GM20000 (cell line): Measurements from ENCODE around the gene ERMAP.

ENCODE experiments used
- DNase-seq: peaks from one replicate; pipeline ENCODE4 v3.0.0; 2012; ENCODE audit warnings: low spot score
- TF ChIP-seq, protein P1 (sequence below): IDR thresholded peaks from 2 replicates; pipeline ENCODE4 v1.5.1; 2012; ENCODE audit warnings: mild to moderate bottlenecking, control low read depth; ENCODE audit errors: extremely low read depth, missing control alignments

The ERMAP gene

DNA sequence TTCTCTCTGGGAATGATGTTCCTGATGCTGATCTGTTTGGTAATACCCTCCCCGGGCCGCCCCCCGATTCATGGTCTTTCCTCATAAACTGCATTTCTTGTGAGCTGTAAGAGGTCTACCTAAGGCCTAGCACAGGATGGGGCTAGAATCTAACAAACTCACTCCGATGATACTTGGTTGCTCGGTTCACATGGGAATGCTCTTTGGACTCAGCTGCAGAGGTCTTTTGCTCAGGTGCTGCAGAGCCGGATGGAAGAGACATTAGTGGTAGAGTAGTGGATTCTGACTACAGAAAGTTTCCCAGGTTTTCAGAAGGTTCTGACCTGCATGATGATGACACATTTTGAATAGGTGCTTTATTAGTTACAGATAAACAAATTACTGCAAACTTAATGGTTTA is 40.4 kb upstream of the ERMAP start:
- TF ChIP-seq, protein P1, sequence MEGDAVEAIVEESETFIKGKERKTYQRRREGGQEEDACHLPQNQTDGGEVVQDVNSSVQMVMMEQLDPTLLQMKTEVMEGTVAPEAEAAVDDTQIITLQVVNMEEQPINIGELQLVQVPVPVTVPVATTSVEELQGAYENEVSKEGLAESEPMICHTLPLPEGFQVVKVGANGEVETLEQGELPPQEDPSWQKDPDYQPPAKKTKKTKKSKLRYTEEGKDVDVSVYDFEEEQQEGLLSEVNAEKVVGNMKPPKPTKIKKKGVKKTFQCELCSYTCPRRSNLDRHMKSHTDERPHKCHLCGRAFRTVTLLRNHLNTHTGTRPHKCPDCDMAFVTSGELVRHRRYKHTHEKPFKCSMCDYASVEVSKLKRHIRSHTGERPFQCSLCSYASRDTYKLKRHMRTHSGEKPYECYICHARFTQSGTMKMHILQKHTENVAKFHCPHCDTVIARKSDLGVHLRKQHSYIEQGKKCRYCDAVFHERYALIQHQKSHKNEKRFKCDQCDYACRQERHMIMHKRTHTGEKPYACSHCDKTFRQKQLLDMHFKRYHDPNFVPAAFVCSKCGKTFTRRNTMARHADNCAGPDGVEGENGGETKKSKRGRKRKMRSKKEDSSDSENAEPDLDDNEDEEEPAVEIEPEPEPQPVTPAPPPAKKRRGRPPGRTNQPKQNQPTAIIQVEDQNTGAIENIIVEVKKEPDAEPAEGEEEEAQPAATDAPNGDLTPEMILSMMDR, result no peak
- no peak for DNase-seq

DNA sequence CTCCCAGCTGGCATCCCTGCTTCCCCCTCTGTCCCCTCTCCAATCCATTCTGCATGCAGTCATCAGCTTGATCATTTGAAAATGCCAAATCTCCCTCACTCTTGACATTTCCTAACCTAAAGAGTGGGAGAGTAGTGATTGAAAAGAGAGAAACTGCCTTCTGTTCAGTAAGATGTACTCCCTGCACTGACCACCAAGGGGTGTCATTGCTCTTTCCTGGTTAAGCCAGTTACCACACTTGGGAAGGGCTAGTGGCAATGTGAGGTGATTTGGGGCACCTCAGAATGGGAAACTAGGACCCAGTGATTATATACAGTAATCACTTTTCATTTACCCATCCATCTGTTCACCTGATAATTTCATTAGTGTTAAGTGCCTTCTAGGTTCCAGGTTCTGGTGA is 39.1 kb upstream of the ERMAP start:
- peak; percentile 61 for DNase-seq
- TF ChIP-seq, protein P1, result peak; percentile 16

GRCh38 chr1:42779725-42780124 is 37.2 kb upstream of the ERMAP start:
- TF ChIP-seq, protein P1, result no peak

DNA sequence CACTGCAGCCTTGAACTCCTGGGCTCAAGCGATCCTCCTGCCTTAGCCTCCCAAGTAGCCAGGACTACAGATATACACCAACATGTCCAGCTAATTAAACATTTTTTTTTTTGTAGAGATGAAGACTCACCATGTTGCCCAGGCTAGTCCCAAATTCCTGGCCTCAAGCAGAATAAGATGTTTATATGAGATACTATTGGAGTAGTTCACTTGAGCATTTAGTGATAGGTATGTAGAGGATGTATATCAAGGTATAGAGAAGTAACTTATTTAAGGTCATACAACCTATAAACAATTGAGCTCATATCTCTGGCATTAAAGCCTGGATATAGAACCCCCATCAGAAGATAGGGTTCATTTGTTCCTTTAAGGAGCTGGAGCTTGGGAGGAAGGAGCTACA is 36.7 kb upstream of the ERMAP start:
- no peak for DNase-seq
- TF ChIP-seq, protein P1, result no peak

More at GRCh38 chr1:42779725-42780124, 37.2 kb upstream of the ERMAP start:
- DNase-seq, result no peak

DNA sequence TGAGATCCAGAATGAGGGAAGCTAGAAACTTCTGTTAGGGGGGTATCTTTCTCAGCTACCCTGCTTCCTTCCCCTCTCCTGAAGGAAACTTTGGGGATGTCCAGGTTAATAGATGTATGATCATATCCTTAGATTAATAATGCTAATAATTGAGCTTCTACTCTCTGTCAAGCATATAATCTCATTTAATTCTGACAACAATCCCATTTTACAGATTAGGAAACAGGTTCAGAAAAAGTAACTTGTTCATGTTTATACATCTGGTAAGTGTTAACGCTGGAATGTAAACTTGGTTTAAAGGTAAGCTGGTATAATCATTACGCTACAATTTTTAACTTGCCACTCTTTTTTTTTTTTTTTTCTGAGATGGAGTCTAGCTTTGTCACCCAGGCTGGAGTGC is 33.8 kb upstream of the ERMAP start:
- no peak for DNase-seq
- TF ChIP-seq, protein P1, result no peak

DNA sequence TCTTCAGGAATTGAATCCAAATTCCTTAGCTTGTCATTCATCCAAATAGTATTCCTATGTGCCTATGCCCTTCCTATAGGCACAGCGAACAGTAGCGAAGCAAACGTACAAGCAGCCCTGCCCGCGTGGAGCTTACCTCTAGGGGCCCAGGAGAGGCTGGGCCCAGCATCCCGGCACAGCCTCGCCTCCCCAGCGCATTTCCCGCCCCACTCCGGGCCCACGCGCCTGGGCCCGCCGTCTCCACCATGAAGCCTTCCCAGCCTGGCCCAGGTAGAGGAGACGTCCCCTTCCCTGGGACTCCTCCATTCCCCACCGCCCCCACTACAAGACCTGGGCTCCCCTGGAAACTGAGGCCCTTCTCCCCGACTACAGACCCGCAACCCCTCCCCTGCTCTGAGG is 32.4 kb upstream of the ERMAP start:
- DNase-seq, result no peak
- TF ChIP-seq, protein P1, result no peak

- peak; percentile 65 for DNase-seq
- TF ChIP-seq, protein P1, result no peak
Measured at GRCh38 chr1:42784946-42785693, 31.8 kb upstream of the ERMAP start, which contains the start of gene TMEM269. TSS of gene TMEM269 (plus strand) at chr1:42784991. CDS start at chr1:42789894, 4,903 bp downstream.
